HG03060 (cell line): ENCODE data around the gene PNPT1.
"Not testable (repeated sequence)": the region's sequence is repeated elsewhere in the genome, so short reads cannot be mapped to it uniquely, and the experiment has no call there.

ENCODE experiments used
- ATAC-seq: cut with Tn5 transposase; IDR thresholded peaks from one replicate; pipeline ENCODE4 v1.9.1; 2021; ENCODE audit warnings: low read depth, moderate number of reproducible peaks; ENCODE audit not compliant: unreplicated experiment

The PNPT1 gene

DNA sequence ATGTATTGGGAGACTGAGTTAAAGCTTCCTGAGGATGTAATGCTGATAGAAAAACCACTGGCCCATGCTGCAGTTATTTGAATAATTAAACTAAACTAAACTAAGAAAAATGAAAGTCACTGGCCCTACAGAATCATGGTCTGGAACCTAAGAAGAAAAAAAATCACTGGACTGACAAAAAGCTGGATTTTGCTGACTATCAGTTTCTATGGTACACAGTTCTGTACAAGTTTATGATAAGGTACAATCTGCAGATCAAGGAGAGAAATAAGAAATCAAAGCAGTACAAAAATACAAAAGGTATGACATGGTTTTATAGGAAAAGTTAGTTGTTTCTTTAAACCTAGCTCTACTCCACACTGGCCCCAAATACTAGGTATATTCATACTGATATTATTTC is 91.8 kb downstream of the PNPT1 start:
- ATAC-seq: no peak

DNA sequence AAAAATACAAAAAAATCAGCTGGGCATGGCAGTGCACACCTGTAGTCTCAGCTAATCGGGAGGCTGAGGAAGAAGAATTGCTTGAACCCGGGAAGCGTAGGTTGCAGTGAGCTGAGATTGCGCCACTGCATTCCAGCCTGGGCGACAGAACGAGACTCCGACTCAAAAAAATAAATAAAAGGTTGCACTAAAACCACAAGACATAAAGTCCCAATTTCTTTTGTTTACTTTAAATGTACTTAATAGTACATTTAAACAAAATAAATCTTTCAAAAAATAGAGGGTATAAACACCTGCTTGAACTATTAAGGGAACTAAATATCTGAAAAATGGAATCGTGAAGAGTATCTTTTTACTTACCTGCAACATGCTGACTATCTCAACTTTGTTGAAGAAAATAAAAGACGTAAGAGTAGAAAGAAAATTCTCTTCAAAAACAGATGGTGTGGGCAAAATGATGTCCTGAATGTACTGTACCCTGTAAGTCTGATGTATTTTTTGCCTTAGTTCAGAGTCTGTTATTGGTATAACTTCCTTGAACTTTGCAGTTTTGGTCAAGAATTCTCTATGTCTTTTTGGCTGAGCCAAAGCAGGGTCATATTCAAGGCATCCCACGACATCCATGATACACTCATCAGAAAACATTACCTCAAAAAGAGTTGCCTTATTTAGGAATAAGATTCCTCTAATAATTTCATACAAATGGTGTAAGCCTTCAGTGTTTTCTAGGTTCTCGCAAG is 95.4 kb downstream of the PNPT1 start:
- no peak for ATAC-seq

DNA sequence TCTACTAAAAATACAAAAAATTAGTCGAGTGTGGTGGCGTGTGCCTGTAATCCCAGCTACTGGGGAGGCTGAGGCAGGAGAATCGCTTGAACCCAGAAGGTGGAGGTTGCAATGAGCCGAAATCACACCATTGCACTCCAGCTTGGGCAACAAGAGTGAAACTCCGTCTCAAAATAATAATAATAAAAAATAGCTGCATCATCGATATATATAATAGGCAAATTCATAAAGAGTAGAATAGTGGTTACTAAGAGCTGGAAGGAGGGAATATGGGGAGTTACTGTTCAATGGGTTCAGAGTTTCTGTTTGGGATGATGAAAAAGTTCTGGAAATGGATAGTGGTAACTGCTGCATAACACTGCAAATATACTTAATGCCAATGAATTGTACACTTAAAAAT is 96.8 kb downstream of the PNPT1 start:
- ATAC-seq: not testable (repeated sequence)

- no peak for ATAC-seq
These were observed 98.1 kb downstream of the PNPT1 start for GRCh38 chr2:55595536-55595935.

GRCh38 chr2:55592130-55592529 is 101.5 kb downstream of the PNPT1 start:
- ATAC-seq: no peak

GRCh38 chr2:55590810-55591440 is 102.7 kb downstream of the PNPT1 start:
- ATAC-seq: peak; percentile 79

- no peak for ATAC-seq
These were observed 108.1 kb downstream of the PNPT1 start for GRCh38 chr2:55585451-55586080.
